Endothelial cell of umbilical vein (primary cell): ENCODE data around the gene PFKP. TPM values are rescaled to one million over a fixed set of nuclear protein-coding genes. Genes with fewer than 3 reads are reported as not detected.

Source experiments
- BruUV-seq: library from RNA; stranded (reverse); fragments of 400-500 nt; replicated peaks from 2 replicates; lab custom pipeline; 2021; lab: Mats Ljungman, UMichigan
- CTCF ChIA-PET: fragments of 300-600, 350-600 bp; sonication (Branson Sonifier 250); formaldehyde crosslinking; loops from one replicate; lab custom pipeline; 2021; ENCODE audit warnings: antibody characterized with exemption, inconsistent platforms; lab: Charles Lee
- POLR2A ChIA-PET: fragments of 300-600, 350-600 bp; sonication (Branson Sonifier 250); formaldehyde crosslinking; loops from one replicate; lab custom pipeline; 2021; ENCODE audit warnings: antibody characterized with exemption, inconsistent platforms; lab: Charles Lee
- DNase-seq: peaks from one replicate; pipeline ENCODE4 v3.0.0-alpha.2; 2011; ENCODE audit warnings: low read depth, low spot score
- FAIRE-seq: peaks from 2 replicates; lab custom pipeline; 2011; peaks lifted over from hg19 to GRCh38; lab: Jason Lieb, UNC
- H2AFZ ChIP-seq: 2 replicates; pipeline ENCODE4 v1.6.0; 2012; ENCODE audit warnings: low read depth, low read length, control low read depth, inconsistent platforms
- H3K27ac ChIP-seq: 2 replicates; pipeline ENCODE4 v1.5.1; 2011; ENCODE audit warnings: low read depth, mild to moderate bottlenecking, control low read depth, low read length, moderate library complexity; ENCODE audit not compliant: insufficient read depth
- H3K27me3 ChIP-seq, 2 experiments: 2 replicates each; pipeline versions ENCODE4 v1.6.0 to v1.6.1; 2011; ENCODE audit warnings: low read length in 2 of 2, mixed read lengths in 1 of 2; ENCODE audit not compliant: control insufficient read depth in 2 of 2, insufficient read depth in 2 of 2
- H3K36me3 ChIP-seq, 2 experiments: 2 replicates in 1 of 2; 3 replicates in 1 of 2; pipeline ENCODE4 v1.5.1; 2011; ENCODE audit warnings: low read length in 2 of 2, mild to moderate bottlenecking in 1 of 2, moderate library complexity in 1 of 2; ENCODE audit not compliant: control insufficient read depth in 2 of 2, insufficient read depth in 2 of 2; ENCODE audit errors: extremely low read depth in 1 of 2
- H3K4me1 ChIP-seq: 3 replicates; pipeline ENCODE4 v1.5.1; 2011; ENCODE audit warnings: mild to moderate bottlenecking, low read length; ENCODE audit not compliant: control insufficient read depth, insufficient read depth; ENCODE audit errors: extremely low read depth
- H3K4me2 ChIP-seq: 2 replicates; pipeline ENCODE4 v1.6.1; 2011; ENCODE audit warnings: low read length, control low read depth, mixed read lengths; ENCODE audit not compliant: insufficient read depth
- H3K4me3 ChIP-seq, 3 experiments: fragments of 200-600 bp in 1 of 3; sonication (generic), shearing (Covaris generic) in 1 of 3; replicated peaks in 1 of 3; 2 replicates each; pipeline ENCODE4 v1.5.1; 2011 to 2016; ENCODE audit warnings: control low read depth in 3 of 3, low read length in 3 of 3, mild to moderate bottlenecking in 2 of 3, inconsistent platforms in 1 of 3, low read depth in 1 of 3, moderate library complexity in 1 of 3; ENCODE audit not compliant: insufficient read depth in 1 of 3
- H3K79me2 ChIP-seq: 2 replicates; pipeline ENCODE4 v1.6.0; 2012; ENCODE audit warnings: low read length, inconsistent platforms; ENCODE audit not compliant: control insufficient read depth, insufficient read depth
- H3K9ac ChIP-seq: replicated peaks from 2 replicates; pipeline ENCODE3; 2011; ENCODE audit warnings: low read length, control low read depth; ENCODE audit not compliant: insufficient read depth; ENCODE audit errors: extremely low read depth
- H3K9me1 ChIP-seq: replicated peaks from 3 replicates; pipeline ENCODE4 v1.6.0; 2011; ENCODE audit warnings: mild to moderate bottlenecking, low read length; ENCODE audit not compliant: control insufficient read depth, insufficient read depth; ENCODE audit errors: extremely low read depth
- H3K9me3 ChIP-seq: replicated peaks from 2 replicates; pipeline ENCODE4 v1.5.1; 2012; ENCODE audit warnings: low read length, inconsistent platforms; ENCODE audit not compliant: control insufficient read depth, insufficient read depth
- H4K20me1 ChIP-seq: replicated peaks from 2 replicates; pipeline ENCODE3; 2011; ENCODE audit warnings: mild to moderate bottlenecking, low read length; ENCODE audit not compliant: control insufficient read depth, insufficient read depth; ENCODE audit errors: extremely low read depth
- CTCF ChIP-seq, 2 donors: IDR thresholded peaks; 1 replicate in 1 of 2; 2 replicates in 1 of 2; pipeline ENCODE4 v1.5.1; 2011; ENCODE audit warnings: low read length in 2 of 2, mild to moderate bottlenecking in 2 of 2, moderate library complexity in 2 of 2, control low read depth in 1 of 2, inconsistent platforms in 1 of 2, low read depth in 1 of 2; ENCODE audit not compliant: insufficient read depth in 1 of 2; ENCODE audit errors: extremely low read depth in 1 of 2
- EZH2 ChIP-seq: IDR thresholded peaks from 2 replicates; pipeline ENCODE4 v1.6.1; 2012; ENCODE audit warnings: borderline replicate concordance, low read depth, mild to moderate bottlenecking, moderate library complexity, low read length, inconsistent platforms; ENCODE audit not compliant: severe bottlenecking
- FOS ChIP-seq: IDR thresholded peaks from 2 replicates; pipeline ENCODE4 v1.6.1; 2011; ENCODE audit warnings: mild to moderate bottlenecking, low read length, moderate library complexity, borderline replicate concordance; ENCODE audit not compliant: insufficient read depth
- GATA2 ChIP-seq: IDR thresholded peaks from 2 replicates; pipeline ENCODE4 v1.7.0; 2011; ENCODE audit warnings: low read depth, mild to moderate bottlenecking, moderate library complexity, mixed read lengths, low read length; ENCODE audit not compliant: insufficient read length, insufficient read depth
- JUN ChIP-seq: IDR thresholded peaks from 2 replicates; pipeline ENCODE4 v1.6.1; 2011; ENCODE audit warnings: borderline replicate concordance, low read depth; ENCODE audit not compliant: insufficient read length, insufficient read depth
- MAX ChIP-seq: IDR thresholded peaks from 2 replicates; pipeline ENCODE4 v1.6.1; 2011; ENCODE audit not compliant: insufficient read depth, insufficient read length
- MYC ChIP-seq: IDR thresholded peaks from one replicate; pipeline ENCODE4 v1.6.1; 2011; ENCODE audit warnings: mild to moderate bottlenecking, low read depth, low read length
- POLR2A ChIP-seq: IDR thresholded peaks from 2 replicates; pipeline ENCODE4 v1.6.1; 2012; ENCODE audit warnings: low read depth, mild to moderate bottlenecking, control low read depth, low read length
- POLR2AphosphoS5 ChIP-seq: IDR thresholded peaks from 2 replicates; pipeline ENCODE4 v1.6.1; 2012; ENCODE audit warnings: low read depth, mild to moderate bottlenecking, control low read depth, low read length, moderate library complexity; ENCODE audit not compliant: insufficient read depth
- dilution Hi-C: fragments of 300-500 bp; cut with MboI; formaldehyde crosslinking; loops from one replicate; pipeline ENCODE4 v1.15.0; 2019; ENCODE audit warnings: low sequenced_read_pairs; ENCODE audit not compliant: extremely low pct_ligation_motif_present
- intact Hi-C: fragments of 100-400 bp; cut with micrococcal nuclease; formaldehyde crosslinking; loops from one replicate; pipeline ENCODE4 v1.10.0; 2022
- polyA plus RNA-seq, 4 experiments: library from polyadenylated mRNA; depleted of rRNA in 3 of 4; stranded (reverse) in 3 of 4; unstranded in 1 of 4; fragments of >200 nt; gene quantifications; 2 replicates each; pipeline versions ENCODE4 v1.2.1 to v1.2.3, GENCODE V29; 2011 to 2012; ENCODE audit warnings: missing spikeins in 1 of 4
- total RNA-seq: library from RNA; stranded (reverse); gene quantifications from 2 replicates; pipeline ENCODE4 v1.2.3, GENCODE V29; 2021

PFKP gene
- total and polyA plus RNA-seq, 2 donors (not counting 3 experiments of a cell fraction or from before 2014, with no cell fraction given): 185 to 359 TPM

- H3K27ac ChIP-seq: peak overlapping the region; percentile 100
- BruUV-seq: no TSS peak
- no peak for TF ChIP-seq JUN
- H3K4me2 ChIP-seq: peak overlapping the region; percentile 88
- H3K79me2 ChIP-seq: peaks cover 72% of the 10 kb centered on the region
- FAIRE-seq (no peak), DNase-seq (no peak)
- peak overlapping the region; percentile 96 for H3K9ac ChIP-seq
- ChIA-PET POLR2A (interaction anchor here (1.7 kb wide), 1 partner anchor 23 kb away, joined by 10 read pairs; no protein-coding TSS in a partner anchor), CTCF (interaction anchor here (1.6 to 2.1 kb wide), 2 partner anchors 23 to 166 kb away, joined by 6 to 7 read pairs; no protein-coding TSS in a partner anchor)
- no peaks in the 10 kb centered on the region for H3K9me3 ChIP-seq
- H3K36me3 ChIP-seq: peaks cover 0 to 10% of the 10 kb centered on the region in 2 experiments
- no peaks in the 10 kb centered on the region for H4K20me1 ChIP-seq
- no peak overlapping the region for H3K4me3 ChIP-seq
- no peaks in the 10 kb centered on the region for H3K27me3 ChIP-seq
- no peak overlapping the region for H2AFZ ChIP-seq
- no peaks in the 10 kb centered on the region for H3K9me1 ChIP-seq
- dilution Hi-C loops (no loop called here), intact Hi-C loops (loop anchor here (10.0 kb wide), 1 partner anchor 1681 kb away; no protein-coding TSS in a partner anchor)
- H3K4me1 ChIP-seq: peaks cover 77% of the 10 kb centered on the region
Observed at GRCh38 chr10:3093996-3094395, 26.6 kb downstream of the PFKP start.

GRCh38 chr10:3094609-3095036 lies 27.3 kb downstream of the PFKP start:
- Histone ChIP-seq H3K79me2 (peaks cover 73% of the 10 kb centered on the region), H3K9me1 (no peaks in the 10 kb centered on the region), H3K4me1 (peaks cover 74% of the 10 kb centered on the region), H2AFZ (no peak overlapping the region), H3K4me3 (peak overlapping the region in 1 of 3 experiments; percentile 43), H4K20me1 (no peaks in the 10 kb centered on the region), H3K27me3 (no peaks in the 10 kb centered on the region), H3K36me3 (peaks cover 3 to 14% of the 10 kb centered on the region in 2 experiments), H3K4me2 (peak overlapping the region; percentile 88), H3K9me3 (no peaks in the 10 kb centered on the region), H3K9ac (peak overlapping the region; percentile 96), H3K27ac (peak overlapping the region; percentile 100)
- no peak for TF ChIP-seq CTCF (IDR thresholded peaks at IDR 0.05; ENCODE audit: extremely low read depth in 1 of 2, insufficient read depth in 1 of 2, low read depth in 1 of 2, low read length in 2 of 2)
- no peak for TF ChIP-seq FOS
- TF ChIP-seq MAX: no peak
- TF ChIP-seq GATA2: no peak
- TF ChIP-seq MYC: no peak
- TF ChIP-seq POLR2AphosphoS5: no peak
- TF ChIP-seq JUN: no peak
- no peak for TF ChIP-seq EZH2
- no peak for TF ChIP-seq POLR2A
- dilution Hi-C loops (no loop called here), intact Hi-C loops (loop anchor here (1.0 to 10.0 kb wide), 5 partner anchors 7 to 1680 kb away; no protein-coding TSS in a partner anchor)
- CTCF ChIA-PET: interaction anchor here (0.7 to 2.1 kb wide), 7 partner anchors 13 to 166 kb away, joined by 3 to 7 read pairs (median 6); no protein-coding TSS in a partner anchor
- POLR2A ChIA-PET: interaction anchor here (0.6 to 1.7 kb wide), 4 partner anchors 15 to 169 kb away, joined by 3 to 10 read pairs (median 4); no protein-coding TSS in a partner anchor
- no TSS peak for BruUV-seq
- no peak for FAIRE-seq
- DNase-seq: no peak
